Right forelimb (tissue), 1 donor: ENCODE results near the gene PWWP2B.

ENCODE experiments used
- DNase-seq: peaks from one replicate; pipeline ENCODE4 v3.0.0-alpha.2; 2018

PWWP2B gene

GRCh38 chr10:132395704-132396493 is 1.1 kb upstream of the PWWP2B start:
- DNase-seq, result peak; percentile 73

GRCh38 chr10:132396494-132397035 is 435 bp upstream of the PWWP2B start:
- DNase-seq, result no peak

DNA sequence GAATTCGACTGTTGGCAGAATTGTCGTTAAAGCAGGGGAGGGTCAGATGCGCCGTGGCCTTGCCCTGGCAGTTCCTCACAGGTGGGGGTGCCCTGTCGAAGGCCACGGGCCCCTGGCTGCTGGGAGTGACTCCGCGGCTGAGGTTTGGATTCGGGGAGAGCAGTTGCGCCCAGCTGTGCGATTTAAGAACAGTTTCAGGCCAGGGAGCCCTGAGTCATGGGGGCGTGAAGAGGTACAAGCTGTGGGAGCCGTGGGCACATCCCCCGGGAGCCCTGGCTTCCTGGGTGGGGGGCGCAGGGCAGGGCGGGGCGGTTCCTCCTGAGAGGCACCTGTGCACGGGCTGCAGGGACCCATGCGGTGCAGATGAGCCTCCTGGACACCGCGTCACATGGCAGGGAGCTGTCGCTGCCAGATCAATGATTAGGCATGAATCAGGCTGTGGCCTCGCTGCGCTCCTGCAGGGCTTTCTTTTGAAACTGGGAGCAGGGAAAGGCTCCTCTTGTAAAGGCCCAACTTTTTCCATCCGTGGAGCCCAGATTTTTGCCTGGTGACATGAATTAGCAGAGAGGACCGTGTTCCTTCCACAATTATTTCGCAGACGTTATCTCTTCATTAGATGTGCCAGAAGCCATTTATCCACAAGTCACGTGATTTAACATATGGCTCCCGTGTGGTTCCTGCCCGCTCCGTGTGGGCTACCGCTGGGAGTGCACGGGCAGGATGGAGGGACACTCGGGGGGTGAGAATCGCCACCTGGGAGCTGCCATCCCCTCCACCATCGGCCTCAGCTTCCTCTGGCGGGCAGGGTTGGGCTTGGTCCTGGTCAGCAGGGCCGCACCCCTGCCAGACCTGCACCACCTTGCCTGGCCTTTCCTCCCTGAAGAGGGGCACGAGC is 918 bp downstream of the PWWP2B start:
- no peak for DNase-seq

GRCh38 chr10:132398566-132398991 is 1.6 kb downstream of the PWWP2B start:
- no peak for DNase-seq

- no peak for DNase-seq
Measured at GRCh38 chr10:132399117-132400035, 2.4 kb downstream of the PWWP2B start.

DNA sequence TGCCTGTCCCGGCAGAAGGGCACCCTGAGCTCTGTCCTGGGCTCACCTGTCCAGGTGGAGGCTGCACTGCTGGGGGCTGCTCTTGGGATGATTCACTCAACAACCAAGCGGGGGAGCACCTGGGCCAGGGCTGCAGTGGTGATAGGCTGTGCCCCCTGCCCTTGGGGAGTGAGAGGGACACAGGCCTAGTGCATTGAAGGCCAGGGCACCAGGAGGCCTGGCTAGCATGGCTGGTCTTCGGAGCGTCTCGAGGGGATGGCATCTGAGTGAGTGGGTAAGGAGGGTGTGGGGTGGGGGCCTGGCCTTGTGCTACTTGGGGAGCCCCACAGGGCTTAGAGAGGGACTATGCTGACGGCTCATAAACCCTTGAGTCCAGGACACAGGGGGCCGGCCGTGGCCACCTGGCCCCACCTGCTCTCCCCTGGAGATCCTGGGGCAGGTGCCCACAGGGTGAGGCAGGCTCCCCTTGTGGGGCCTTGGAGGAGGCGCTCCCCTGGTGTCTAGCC is 3.1 kb downstream of the PWWP2B start:
- DNase-seq, result no peak

GRCh38 chr10:132400547-132401151 is 3.6 kb downstream of the PWWP2B start:
- DNase-seq, result no peak

- DNase-seq, result no peak
Measured at GRCh38 chr10:132401401-132402118, 4.6 kb downstream of the PWWP2B start.

DNA sequence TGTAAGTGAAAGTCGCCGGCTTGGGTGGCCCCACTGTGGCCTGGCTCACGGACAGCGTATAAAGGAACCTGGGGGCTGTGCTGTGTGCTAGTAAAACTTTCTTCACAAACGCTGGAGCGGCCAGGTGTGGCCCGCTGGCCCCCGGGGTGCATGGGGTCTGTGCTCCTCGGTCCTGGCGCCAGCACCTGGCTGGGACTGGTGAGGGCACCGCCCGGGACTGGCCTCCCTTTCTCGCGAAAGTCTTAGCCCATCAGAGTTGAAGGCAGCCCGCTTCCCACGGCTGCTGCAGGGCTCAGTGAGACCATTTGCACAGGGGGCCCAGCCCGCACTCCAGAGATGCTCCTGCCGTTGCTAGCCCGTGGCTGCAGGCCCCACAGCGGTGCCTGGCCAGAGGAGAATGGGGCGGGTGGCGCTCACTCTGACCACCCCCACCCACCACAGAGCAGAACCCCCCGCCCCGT is 5.8 kb downstream of the PWWP2B start:
- no peak for DNase-seq

DNA sequence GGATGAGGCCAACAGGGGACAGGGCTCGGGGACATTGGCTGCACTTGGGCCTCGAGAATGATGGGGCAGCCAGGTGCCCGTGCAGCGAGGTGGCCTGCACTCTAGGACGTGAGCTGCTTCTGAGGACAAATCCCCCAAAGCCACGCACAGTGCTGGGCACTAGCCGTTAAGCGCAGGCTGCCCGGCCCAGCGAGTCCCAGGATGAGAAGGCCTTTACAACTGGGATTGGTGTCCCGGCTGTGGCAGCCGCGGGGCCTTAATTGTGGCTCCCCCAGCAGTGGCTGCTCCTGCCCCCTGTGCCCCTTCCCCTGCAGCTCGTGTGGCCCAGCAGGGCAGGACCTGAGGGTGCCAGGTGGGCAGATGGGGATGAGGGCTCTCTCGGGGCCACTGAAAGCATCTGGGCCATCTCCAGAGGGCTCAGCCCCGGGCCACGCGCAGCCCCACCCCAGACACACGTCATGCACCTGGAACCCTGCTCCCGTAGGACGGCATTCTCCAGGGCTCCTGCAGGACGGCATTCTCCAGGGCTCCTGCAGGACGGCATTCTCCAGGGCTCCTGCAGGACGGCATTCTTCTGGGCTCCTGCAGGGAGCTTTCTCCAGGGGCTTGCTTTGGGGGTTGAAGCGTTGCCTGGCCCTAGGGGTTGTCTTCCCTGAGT is 6.6 kb downstream of the PWWP2B start:
- DNase-seq, result no peak

DNA sequence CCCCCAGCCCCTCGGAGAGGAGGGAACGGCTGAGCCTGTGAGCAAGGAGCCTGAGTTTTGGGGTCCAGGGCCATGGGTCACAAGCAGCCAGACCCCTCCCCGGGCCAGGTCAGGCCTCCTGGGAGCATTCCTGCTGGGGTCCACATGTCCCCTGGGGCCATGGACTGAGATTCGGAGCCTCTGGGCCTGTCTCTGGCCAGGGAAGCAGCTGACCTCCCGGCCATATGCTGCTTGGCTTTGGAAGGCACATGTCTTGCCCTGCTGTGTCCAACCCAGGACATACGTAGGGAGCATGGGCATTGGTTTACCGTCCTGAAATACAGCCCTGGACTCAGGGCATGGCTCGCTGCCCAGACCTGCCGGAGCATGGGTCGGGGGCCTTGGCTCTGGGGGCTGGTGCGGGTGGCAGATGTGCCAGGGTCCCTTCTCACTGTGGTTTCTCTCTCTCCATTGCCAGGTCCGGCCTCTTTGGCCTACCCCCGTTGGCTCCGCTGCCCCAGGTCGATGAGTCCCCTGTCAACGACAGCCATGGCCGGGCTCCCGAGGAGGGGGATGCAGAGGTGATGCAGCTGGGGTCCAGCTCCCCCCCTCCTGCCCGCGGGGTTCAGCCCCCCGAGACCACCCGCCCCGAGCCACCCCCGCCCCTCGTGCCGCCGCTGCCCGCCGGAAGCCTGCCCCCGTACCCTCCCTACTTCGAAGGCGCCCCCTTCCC is 7.3 kb downstream of the PWWP2B start:
- no peak for DNase-seq

DNA sequence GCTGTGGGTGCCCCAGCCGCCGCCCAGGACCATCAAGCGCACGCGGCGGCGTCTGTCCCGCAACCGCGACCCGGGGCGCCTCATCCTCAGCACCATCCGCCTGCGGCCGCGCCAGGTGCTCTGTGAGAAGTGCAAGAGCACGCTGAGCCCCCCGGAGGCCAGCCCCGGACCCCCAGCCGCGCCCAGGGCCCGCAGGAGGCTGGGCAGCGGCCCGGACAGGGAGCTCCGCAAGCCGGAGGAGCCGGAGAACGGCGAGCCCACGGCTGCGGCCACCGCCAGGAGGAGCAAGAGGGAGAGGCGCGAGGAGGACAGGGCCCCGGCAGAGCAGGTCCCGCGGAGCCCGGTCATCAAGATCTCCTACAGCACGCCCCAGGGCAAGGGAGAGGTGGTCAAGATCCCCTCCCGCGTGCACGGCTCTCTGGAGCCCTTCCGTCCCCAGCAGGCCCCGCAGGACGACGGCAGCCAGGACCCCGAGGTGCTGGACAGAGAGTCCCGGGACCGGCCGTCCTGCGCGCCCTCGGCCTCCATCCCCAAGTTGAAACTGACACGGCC is 8.0 kb downstream of the PWWP2B start:
- DNase-seq, result no peak

GRCh38 chr10:132405463-132405991 is 8.5 kb downstream of the PWWP2B start:
- no peak for DNase-seq

DNA sequence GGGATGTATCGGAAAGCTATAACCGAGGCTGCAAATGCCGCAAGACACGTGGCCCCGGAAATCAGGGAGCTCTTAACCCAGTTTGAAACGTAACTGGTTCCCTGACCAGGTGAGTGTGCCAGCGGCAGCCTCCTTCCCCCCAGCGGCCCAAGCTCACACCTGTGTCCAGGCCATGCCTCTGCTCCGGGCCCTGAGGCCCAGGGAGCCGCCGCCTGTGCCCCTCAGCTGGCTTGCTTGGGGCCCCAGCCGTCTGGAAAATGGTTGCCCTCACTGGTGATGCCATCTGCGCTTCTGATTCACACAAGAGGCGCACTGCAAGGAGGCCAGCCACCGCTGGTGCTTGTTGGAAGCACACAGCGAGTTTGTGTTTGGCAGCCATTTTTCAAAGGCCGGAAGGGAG is 9.2 kb downstream of the PWWP2B start:
- DNase-seq, result no peak

DNA sequence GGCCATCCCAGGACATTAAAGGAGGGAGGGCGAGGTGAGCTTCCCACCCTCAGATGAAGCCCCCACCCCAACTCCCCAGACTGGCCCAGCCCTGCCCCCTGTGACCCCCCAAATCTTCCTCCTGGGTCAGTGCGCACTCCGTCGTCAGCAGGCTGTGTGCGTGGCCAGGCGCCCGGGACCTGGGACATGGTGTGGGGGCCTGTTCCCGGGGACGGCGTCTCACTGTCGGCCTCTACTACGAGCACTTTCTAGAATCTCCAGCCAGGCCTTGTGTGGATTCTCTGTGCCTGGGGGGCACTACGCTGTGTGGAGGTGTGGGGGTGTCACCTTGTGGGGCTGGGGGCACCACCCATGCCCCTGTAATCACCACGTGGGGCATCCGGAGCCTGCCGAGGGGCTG is 9.8 kb downstream of the PWWP2B start:
- DNase-seq, result no peak

DNA sequence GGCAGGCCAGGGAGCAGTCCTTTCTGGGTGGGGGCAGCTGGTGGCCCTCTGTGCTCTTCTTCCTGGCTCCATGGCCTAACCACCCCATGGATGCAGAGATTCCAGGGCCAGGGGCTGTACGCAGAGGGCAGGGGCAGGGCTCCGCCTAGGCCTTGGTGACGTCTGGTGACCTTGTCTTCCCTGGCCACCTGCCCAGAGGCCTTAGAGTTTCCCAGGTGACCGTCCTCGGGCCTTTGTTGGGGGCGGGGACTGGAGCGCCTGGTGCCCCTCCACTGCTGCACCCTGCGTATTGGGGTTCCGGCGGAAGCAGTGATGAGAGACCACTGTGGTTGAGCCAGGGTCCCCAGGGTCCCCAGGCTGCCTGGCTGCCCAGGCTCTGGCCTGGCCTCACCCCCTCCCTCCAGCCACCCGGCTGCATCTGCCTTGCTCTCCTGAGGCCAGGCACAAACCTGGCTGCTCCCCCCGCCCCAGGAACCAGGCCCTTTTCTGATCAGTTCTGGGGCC is 10.3 kb downstream of the PWWP2B start:
- DNase-seq, result no peak

GRCh38 chr10:132407846-132408278 is 10.9 kb downstream of the PWWP2B start:
- DNase-seq, result no peak

GRCh38 chr10:132408367-132408781 is 11.4 kb downstream of the PWWP2B start:
- no peak for DNase-seq
